Activated CD8-positive, alpha-beta memory T cell treated with anti-CD3 and anti-CD28 coated beads for 48 hours (primary cell): Measurements from ENCODE around the gene TMEM255B.

Experiments used
- DNase-seq, 3 experiments: peaks; one replicate each; pipeline ENCODE4 v3.0.0-alpha.2; 2020; ENCODE audit warnings: low read depth in 2 of 3, low spot score in 2 of 3

The TMEM255B gene

GRCh38 chr13:113801289-113801961 lies 42.4 kb downstream of the TMEM255B start:
- DNase-seq = no peak

- DNase-seq = no peak
Observed at GRCh38 chr13:113802090-113802531, 43.1 kb downstream of the TMEM255B start.

GRCh38 chr13:113802761-113803160 lies 43.7 kb downstream of the TMEM255B start:
- no peak for DNase-seq

GRCh38 chr13:113803409-113804016 lies 44.5 kb downstream of the TMEM255B start:
- DNase-seq = no peak

DNA sequence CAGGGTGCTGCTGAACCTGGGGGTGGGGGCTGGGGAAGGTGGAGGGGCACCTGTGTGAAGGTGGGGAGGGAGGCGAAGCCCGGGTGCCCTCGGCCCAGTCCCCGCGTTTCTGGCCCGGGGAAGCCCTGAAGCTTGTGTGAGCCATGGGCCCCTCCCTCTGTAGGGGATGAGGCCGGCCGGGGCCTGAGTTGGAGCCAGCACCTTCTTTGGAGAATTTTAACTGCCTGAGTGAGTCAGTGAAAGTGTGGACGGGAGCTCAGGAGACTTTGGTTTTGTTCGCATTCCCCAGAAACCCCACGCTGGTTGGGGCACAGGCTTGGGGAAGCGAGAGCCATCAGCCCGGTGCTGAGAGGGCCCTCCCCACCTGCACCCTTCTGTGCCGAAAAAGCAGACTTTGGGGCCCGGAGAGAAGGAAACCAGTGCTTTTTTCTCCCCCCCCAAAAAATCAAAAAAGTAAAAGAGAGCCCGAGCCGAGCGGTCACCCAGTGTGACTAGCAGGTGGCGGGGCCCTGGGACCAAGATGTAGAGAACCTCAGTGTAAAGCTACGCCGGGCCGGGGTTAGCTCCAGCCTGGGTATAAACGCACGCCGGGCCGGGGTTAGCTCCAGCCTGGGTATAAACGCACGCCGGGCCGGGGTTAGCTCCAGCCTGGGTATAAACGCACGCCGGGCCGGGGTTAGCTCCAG lies 45.1 kb downstream of the TMEM255B start:
- DNase-seq = no peak

GRCh38 chr13:113804703-113805430 lies 45.8 kb downstream of the TMEM255B start:
- no peak for DNase-seq

- no peak for DNase-seq
Observed at GRCh38 chr13:113805431-113806103, 46.5 kb downstream of the TMEM255B start.

DNA sequence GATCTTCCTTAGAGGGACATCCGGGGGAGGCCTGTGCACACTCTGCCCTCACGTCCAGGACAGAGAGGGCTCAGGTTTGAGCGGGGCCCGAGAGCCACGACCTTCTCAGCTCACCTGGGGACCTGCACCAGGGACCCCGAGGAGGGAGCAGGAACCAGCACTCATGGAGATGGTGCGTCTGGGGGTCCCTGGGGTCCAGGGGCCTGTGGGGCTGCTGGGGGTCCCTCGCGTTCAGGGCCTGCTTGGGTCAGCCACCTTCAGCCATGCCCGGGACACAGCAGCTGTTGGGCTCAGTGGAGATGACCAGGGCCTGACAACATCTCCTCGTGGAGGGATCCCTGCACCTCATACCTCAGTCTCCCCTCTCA lies 47.1 kb downstream of the TMEM255B start:
- DNase-seq = no peak

DNA sequence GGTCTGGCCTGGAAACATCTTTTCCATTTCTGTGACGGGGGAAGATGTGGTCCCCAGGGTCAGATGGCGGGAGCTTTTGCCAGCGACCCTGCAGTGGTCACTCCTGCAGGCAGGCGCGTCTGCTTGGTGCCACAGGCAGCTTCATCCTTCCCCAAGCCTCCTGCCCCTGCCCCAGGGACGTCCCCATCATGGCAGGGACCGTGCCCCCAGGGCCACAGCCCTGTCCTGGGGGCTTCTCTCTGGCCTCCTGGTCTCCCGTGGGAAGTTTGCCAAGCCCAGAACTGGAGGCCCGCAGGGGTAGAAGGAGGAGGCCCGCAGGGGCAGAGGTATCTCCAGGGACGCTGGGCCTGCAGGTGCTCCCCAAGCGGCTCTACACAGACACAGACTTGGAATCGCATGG lies 47.5 kb downstream of the TMEM255B start:
- no peak for DNase-seq

- no peak for DNase-seq
Observed at GRCh38 chr13:113808058-113808834, 49.2 kb downstream of the TMEM255B start.

DNA sequence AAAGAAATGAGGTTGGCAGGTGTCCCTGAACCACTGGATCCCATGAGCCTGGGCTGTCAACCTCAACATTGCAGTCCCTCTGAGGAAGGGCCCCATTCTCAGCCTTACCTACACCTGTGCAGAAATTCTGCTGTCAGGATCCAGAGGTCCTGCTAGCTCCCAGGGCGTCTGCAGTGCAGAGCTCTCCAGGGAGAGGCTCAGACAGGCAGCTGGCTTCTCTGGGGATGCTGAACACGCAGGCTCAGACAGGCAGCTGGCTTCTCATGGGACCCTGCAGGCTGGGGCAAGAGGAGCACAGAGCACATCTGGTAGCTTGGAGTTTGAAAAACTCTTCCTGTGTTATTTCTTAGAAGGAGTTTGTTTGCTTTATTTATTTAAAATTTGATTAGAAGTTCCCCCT lies 50.9 kb downstream of the TMEM255B start:
- DNase-seq = no peak

DNA sequence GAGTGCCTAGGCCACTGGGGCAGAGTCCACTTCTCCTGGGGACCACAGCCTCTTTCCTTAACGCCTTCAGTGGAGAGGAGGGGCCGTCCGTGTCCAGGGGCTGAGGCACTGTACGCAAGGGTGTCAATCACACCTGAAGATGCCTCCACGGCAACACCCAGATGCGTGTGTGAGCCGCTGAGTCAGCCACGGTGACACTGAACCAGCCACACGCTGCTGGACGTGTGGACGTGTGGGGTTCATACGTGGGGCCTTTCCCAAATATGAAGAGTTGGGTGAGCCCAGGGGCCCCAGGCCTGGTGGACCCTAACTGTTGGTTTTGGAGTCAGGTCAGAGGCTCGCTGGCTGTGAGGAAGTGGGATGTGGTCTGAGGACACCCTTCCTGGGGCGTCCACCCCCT lies 51.6 kb downstream of the TMEM255B start:
- DNase-seq = no peak

DNA sequence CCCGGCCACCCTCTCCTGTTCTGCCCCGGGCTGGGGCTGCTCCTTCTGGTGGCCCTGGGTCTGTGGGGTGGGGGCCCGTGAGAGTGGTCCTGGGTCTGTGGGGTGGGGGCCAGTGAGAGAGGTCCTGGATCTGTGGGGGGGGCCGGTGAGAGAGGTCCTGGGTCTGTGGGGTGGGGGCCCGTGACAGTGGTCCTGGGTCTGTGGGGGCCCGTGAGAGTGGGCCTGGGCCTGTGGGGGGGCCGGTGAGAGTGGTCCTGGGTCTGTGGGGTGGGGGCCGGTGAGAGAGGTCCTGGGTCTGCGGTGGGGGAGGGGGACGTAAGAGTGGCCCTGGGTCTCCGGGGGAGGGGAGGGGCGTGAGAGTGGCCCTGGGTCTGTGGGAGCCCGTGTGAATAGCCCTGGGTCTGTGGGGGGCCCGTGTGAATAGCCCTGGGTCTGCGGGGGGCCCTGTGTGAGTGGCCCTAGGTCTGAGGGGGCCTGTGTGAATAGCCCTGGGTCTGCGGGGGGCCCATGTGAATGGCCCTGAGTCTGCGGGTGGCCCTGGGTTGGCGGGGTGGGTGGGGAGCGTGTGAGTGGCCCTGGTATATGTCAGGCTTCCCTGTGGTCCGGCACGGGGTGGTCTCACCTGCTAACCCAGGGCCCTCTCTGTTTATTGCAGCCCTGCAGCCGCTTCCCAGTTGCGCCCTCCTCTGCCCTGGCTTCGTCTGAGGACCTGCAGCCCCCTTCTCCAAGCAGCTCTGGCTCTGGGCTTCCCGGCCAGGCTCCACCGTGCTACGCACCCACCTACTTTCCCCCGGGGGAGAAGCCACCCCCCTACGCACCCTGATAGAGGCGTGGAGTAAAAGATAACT lies 52.3 kb downstream of the TMEM255B start:
- no peak for DNase-seq

DNA sequence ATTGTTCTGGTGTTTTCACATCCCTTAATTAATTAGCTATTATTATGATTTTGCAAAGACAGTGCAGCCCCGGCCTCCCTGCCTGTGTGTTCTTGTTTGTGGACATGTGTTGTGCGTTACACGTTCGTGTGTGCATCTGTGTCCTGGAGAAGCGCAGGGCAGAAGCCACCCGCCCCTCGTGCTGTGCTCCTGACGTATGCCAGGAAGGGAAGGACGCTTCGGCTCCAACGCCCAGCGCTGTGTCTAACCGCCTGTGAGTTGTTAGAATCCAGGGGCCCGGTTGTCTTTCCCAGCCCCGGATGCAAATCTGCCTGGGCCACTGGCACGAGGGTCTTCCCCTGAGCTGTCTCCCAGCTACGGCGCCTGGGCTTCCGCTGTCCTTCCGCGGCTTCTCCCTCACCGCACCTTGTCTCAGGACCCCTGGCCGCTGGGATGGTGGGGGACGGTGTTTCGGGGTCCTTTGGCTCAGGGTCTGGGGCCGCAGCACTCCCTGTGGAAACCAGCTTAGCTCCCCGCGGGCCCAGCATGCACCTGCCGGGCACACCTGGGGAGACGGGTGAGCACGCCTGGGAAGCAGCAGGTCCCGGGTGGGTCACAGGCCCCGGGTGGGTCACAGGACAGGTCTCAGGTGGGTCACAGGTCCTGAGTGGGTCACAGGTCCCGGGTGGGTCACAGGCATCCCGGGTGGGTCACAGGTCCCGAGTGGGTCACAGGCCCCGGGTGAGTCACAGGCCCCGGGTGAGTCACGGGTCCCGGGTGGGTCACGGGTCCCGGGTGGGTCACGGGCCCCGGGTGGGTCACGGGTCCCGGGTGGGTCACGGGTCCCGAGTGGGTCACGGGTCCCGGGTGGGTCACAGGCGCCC lies 53.4 kb downstream of the TMEM255B start:
- no peak for DNase-seq

GRCh38 chr13:113813070-113813748 lies 54.2 kb downstream of the TMEM255B start:
- DNase-seq = no peak

DNA sequence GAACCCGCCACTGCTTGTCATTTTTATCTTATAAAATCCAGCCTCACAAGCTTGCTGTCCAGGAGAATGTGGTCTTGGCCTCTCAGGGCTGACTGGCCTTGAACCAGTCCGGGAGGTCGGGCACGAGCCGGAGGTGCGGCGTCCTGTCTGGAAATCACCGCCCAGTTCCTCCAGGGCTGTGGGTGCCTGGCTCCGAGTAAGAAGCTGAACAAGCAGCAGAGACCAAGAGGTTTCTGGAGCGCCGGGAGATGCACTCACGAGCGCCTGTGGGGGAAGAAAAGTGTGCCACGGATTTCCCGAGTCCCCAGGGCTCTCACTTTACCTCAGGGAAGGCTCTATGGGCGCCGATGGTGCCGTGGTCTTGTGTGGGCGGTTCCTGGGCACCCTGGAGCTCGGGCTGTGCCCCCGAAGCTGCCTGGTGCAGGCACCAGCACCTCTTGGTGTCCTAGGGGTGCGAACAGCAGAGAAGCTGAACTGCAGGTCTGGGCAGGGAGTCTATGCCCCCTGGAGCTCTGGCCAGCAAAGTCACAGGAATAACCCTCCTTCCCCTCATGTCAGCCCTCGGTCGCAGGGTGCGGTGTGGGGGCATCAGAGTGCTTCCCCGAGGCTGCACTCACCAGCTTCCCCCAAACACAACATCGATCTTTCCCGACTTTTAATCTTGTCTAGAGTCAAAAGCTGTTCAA lies 54.9 kb downstream of the TMEM255B start:
- DNase-seq = no peak

GRCh38 chr13:113814435-113814821 lies 55.4 kb downstream of the TMEM255B start:
- DNase-seq = no peak
